Common myeloid progenitor, CD34-positive (primary cell): Measurements from ENCODE around the gene REV3L.

ENCODE experiments used
- CTCF ChIA-PET: fragments of 350-600 bp; sonication (Branson Sonifier 250); formaldehyde crosslinking; loops from one replicate; lab custom pipeline; 2021; ENCODE audit warnings: antibody characterized with exemption; lab: Charles Lee
- POLR2A ChIA-PET: fragments of 350-600 bp; sonication (Branson Sonifier 250); formaldehyde crosslinking; loops from one replicate; lab custom pipeline; 2021; ENCODE audit warnings: antibody characterized with exemption; lab: Charles Lee
- DNase-seq, 3 donors: peaks; one replicate each; pipeline versions ENCODE4 v3.0.0 to v3.0.0-alpha.2; 2013
- H3K27ac ChIP-seq, 2 experiments: 1 replicate in 1 of 2; 2 replicates in 1 of 2; pipeline ENCODE4 v1.7.0; 2013; ENCODE audit warnings: inconsistent platforms in 2 of 2, low read length in 2 of 2, mild to moderate bottlenecking in 2 of 2, low read depth in 1 of 2, moderate library complexity in 1 of 2; ENCODE audit not compliant: severe bottlenecking in 2 of 2, insufficient read depth in 1 of 2, poor library complexity in 1 of 2
- H3K27me3 ChIP-seq, 5 experiments: replicated peaks in 2 of 5; 1 replicate in 3 of 5; 2 replicates in 2 of 5; pipeline versions ENCODE4 v1.6.1 to v1.7.0; 2013; ENCODE audit warnings: low read length in 4 of 5, mild to moderate bottlenecking in 2 of 5, moderate library complexity in 2 of 5, inconsistent platforms in 1 of 5; ENCODE audit not compliant: insufficient read depth in 5 of 5, control insufficient read depth in 4 of 5
- H3K36me3 ChIP-seq, 4 experiments: 1 replicate in 2 of 4; 2 replicates in 2 of 4; pipeline versions ENCODE4 v1.6.1 to v1.7.0; 2013; ENCODE audit warnings: low read length in 3 of 4, control low read depth in 1 of 4, mild to moderate bottlenecking in 1 of 4; ENCODE audit not compliant: control insufficient read depth in 4 of 4, insufficient read depth in 4 of 4
- H3K4me1 ChIP-seq, 4 experiments: 1 replicate in 3 of 4; 2 replicates in 1 of 4; pipeline versions ENCODE4 v1.6.1 to v1.7.1; 2013; ENCODE audit warnings: low read length in 3 of 4, mild to moderate bottlenecking in 3 of 4, control low read depth in 1 of 4, inconsistent platforms in 1 of 4, moderate library complexity in 1 of 4; ENCODE audit not compliant: control insufficient read depth in 4 of 4, insufficient read depth in 4 of 4; ENCODE audit errors: control extremely low read depth in 1 of 4
- H3K4me3 ChIP-seq, 7 experiments: 1 replicate in 4 of 7; 2 replicates in 3 of 7; pipeline versions ENCODE4 v1.5.1 to v1.7.0; 2013; ENCODE audit warnings: mild to moderate bottlenecking in 7 of 7, low read length in 6 of 7, moderate library complexity in 6 of 7, inconsistent platforms in 2 of 7, low read depth in 2 of 7, control low read depth in 1 of 7; ENCODE audit not compliant: insufficient read depth in 4 of 7, control insufficient read depth in 1 of 7; ENCODE audit errors: extremely low read depth in 1 of 7
- H3K9me3 ChIP-seq, 5 experiments: 1 replicate in 4 of 5; 2 replicates in 1 of 5; pipeline versions ENCODE4 v1.6.1 to v1.7.1; 2013; ENCODE audit warnings: low read length in 4 of 5, mild to moderate bottlenecking in 2 of 5, inconsistent platforms in 1 of 5, low read depth in 1 of 5, moderate library complexity in 1 of 5; ENCODE audit not compliant: control insufficient read depth in 4 of 5, insufficient read depth in 2 of 5; ENCODE audit errors: control extremely low read depth in 1 of 5
- WGBS: methylation state at CpG from one replicate; pipeline ENCODE4 v1.1.5; 2013; ENCODE audit not compliant: insufficient coverage; 5-methylcytosine and 5-hydroxymethylcytosine counted together

REV3L gene

DNA sequence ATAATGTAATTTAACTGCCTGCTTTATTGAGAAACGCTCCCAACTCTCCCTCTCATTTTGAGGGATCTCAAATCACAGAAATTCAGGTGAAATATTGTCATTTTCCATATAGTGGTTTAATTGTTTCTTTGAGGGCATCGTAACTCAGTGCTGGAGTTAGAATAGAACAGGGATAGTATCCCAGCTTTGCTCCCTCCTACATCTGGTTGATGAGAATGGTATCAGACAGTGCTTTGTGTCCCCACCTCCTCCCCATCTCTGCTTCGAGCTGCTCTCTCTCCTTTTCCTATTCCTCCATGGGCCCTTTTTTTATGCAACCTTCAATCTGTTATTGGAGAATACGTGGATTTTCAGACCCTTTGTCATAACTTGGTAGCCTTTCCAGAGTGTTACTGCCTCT is 41.2 kb upstream of the REV3L start:
- Histone ChIP-seq H3K27me3 (no peaks in the 10 kb centered on the region), H3K9me3 (peaks cover 0 to 1% (median 0%) of the 10 kb centered on the region in 5 experiments), H3K4me1 (peaks cover 0 to 24% (median 6%) of the 10 kb centered on the region in 4 experiments), H3K36me3 (peaks cover 0 to 2% (median 1%) of the 10 kb centered on the region in 4 experiments), H3K4me3 (no peak overlapping the region), H3K27ac (no peak overlapping the region)
- ChIA-PET CTCF (no interaction called here), POLR2A (no interaction called here)
- DNase-seq: no peak
- WGBS: 100% methylated on average over 2 of the region's 4 CpGs

- WGBS: 80% methylated on average over 2 of the region's 2 CpGs
- H3K27ac ChIP-seq: no peak overlapping the region
- ChIA-PET POLR2A (no interaction called here), CTCF (no interaction called here)
- DNase-seq: no peak
- H3K4me1 ChIP-seq: peaks cover 0 to 24% (median 6%) of the 10 kb centered on the region in 4 experiments
- H3K27me3 ChIP-seq: no peaks in the 10 kb centered on the region
- H3K9me3 ChIP-seq: peaks cover 0 to 1% (median 0%) of the 10 kb centered on the region in 5 experiments
- H3K4me3 ChIP-seq: no peak overlapping the region
- H3K36me3 ChIP-seq: peaks cover 0 to 2% (median 0%) of the 10 kb centered on the region in 4 experiments
Observed at GRCh38 chr6:111523484-111524167, 40.6 kb upstream of the REV3L start.

- CTCF ChIA-PET: no interaction called here
- Histone ChIP-seq H3K4me1 (peaks cover 0 to 35% (median 6%) of the 10 kb centered on the region in 4 experiments), H3K4me3 (no peak overlapping the region), H3K27ac (no peak overlapping the region), H3K9me3 (peaks cover 0 to 1% (median 0%) of the 10 kb centered on the region in 5 experiments), H3K36me3 (peaks cover 0 to 2% (median 0%) of the 10 kb centered on the region in 4 experiments), H3K27me3 (no peaks in the 10 kb centered on the region)
- POLR2A ChIA-PET: no interaction called here
- WGBS: 7% methylated on average over 3 of the region's 4 CpGs
- peak in 2 of 3 donors; percentile 67 to 70 for DNase-seq
Observed at GRCh38 chr6:111522393-111523020, 39.5 kb upstream of the REV3L start.

DNA sequence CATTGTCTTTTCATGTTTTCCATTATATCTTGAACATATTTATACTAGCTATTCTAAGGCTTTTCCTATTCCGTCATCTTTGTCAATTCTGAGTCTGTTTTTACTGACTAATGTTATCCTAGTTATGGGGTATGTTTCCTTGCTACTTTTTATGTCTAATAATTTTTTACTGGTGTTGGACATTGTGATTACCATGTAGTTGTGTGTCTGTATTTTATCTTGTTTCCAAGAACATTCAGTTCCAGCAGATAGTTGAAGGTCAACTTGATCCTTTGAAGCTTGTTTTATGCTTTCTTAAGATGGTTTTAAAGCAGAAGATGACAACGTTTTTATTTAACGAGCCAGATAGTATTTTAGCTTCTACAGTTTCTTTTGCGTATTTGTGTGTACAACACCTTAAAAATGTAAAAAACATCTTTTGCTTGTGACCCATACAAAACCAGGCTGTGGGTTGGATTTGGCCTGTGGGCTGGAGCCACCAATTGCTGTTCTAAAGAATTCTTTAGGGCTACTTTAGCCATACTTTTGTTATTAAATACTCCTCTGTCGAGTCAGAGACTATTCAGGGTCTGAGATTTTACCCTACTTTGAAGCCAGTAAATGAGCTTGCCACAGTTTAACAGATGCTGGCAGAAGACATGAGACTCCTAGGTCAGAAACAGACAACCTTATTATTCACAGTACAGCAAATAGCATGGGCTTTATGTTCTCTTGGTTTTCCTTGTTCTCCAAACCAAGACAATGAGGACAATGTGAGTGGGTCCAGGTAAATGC is 38.7 kb upstream of the REV3L start:
- no peak for DNase-seq
- Histone ChIP-seq H3K36me3 (peaks cover 0 to 2% (median 0%) of the 10 kb centered on the region in 4 experiments), H3K27ac (no peak overlapping the region), H3K4me1 (peaks cover 0 to 35% (median 6%) of the 10 kb centered on the region in 4 experiments), H3K9me3 (peaks cover 0 to 1% (median 0%) of the 10 kb centered on the region in 5 experiments), H3K4me3 (no peak overlapping the region), H3K27me3 (no peaks in the 10 kb centered on the region)
- 100% methylated on average over 4 of the region's 5 CpGs for WGBS
- POLR2A ChIA-PET: no interaction called here
- CTCF ChIA-PET: no interaction called here

DNA sequence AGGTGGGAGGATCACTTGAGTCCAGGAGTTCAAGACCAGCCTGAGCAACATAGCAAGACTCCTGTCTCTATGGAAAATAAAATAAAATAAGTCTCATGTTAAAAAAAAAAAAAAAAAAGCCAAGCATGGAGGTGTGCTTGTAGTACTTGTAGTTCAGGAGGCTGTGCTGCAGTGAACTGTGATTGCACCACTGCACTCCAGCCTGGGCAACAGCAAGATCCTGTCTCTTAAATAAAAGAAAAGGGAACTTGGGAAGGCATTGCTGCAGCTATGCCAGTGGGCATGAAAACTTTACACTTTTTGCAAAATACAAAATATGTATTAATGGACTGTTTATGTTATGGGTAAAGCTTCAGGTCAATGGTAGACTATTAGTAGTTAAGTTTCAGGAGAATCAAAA is 37.5 kb upstream of the REV3L start:
- ChIA-PET POLR2A (interaction anchor here (0.7 kb wide), 1 partner anchor 30 kb away, joined by 4 read pairs; no protein-coding TSS in a partner anchor), CTCF (no interaction called here)
- H3K9me3 ChIP-seq: peaks cover 0 to 1% (median 0%) of the 10 kb centered on the region in 5 experiments
- H3K27me3 ChIP-seq: no peaks in the 10 kb centered on the region
- DNase-seq: no peak
- peaks cover 0 to 2% (median 0%) of the 10 kb centered on the region in 4 experiments for H3K36me3 ChIP-seq
- no peak overlapping the region for H3K27ac ChIP-seq
- peaks cover 0 to 35% (median 6%) of the 10 kb centered on the region in 4 experiments for H3K4me1 ChIP-seq
- no peak overlapping the region for H3K4me3 ChIP-seq

DNA sequence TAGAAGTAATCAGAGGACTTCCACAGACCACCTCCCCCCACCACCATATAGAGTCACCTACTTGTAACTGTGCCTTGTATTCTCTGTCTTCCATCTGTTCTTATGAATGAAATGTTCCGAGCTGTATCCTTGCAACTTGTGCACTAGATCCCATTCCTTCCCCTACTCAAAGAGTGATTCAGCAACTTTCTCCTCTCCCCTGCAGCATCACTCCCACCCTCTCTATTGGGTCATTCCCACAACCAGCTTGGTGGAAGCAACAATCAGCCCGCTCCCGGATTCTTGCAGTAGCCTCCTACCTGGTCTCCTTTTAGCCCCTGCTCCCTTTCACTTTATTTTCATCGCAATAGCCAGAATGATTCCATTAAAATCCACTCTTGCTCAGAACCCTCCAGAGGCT is 34.9 kb upstream of the REV3L start:
- WGBS: 98% methylated on average over 4 of the region's 4 CpGs

More for the DNA sequence above, 34.9 kb upstream of the REV3L start:
- peaks cover 0 to 2% (median 0%) of the 10 kb centered on the region in 4 experiments for H3K36me3 ChIP-seq
- DNase-seq: no peak
- CTCF ChIA-PET: no interaction called here
- H3K27me3 ChIP-seq: no peaks in the 10 kb centered on the region
- H3K27ac ChIP-seq: no peak overlapping the region
- H3K4me3 ChIP-seq: no peak overlapping the region
- H3K9me3 ChIP-seq: peaks cover 0 to 1% (median 0%) of the 10 kb centered on the region in 5 experiments
- peaks cover 0 to 25% (median 5%) of the 10 kb centered on the region in 4 experiments for H3K4me1 ChIP-seq
- POLR2A ChIA-PET: no interaction called here
